GM23248 (cell line): ENCODE measurements around the gene ZNF500.

ENCODE experiments used
- EZH2 ChIP-seq: fragments of 200-600 bp; sonication (generic); IDR thresholded peaks from 2 replicates; pipeline ENCODE4 v1.6.1; 2018; ENCODE audit warnings: antibody characterized with exemption, mild to moderate bottlenecking; ENCODE audit not compliant: insufficient read depth, poor library complexity, severe bottlenecking
- EZH2phosphoT487 ChIP-seq: fragments of 200-600 bp; sonication (generic); IDR thresholded peaks from 2 replicates; pipeline ENCODE4 v1.6.1; 2018; ENCODE audit warnings: antibody characterized with exemption, moderate library complexity, mild to moderate bottlenecking, low read depth; ENCODE audit not compliant: insufficient read depth

GRCh38 chr16:4790261-4790660 lies 23.3 kb upstream of the ZNF500 start:
- TF ChIP-seq EZH2 = no peak
- no peak for TF ChIP-seq EZH2phosphoT487
